HEK293 (cell line): ENCODE data around the gene PLXND1.
A peak's percentile ranks its signal among the peaks of the same experiment; 100 is the strongest.

Experiments
- CTCF ChIA-PET: fragments of 350-600 bp; formaldehyde crosslinking; extraction: SDS; loops from one replicate; lab custom pipeline; 2021; ENCODE audit warnings: antibody characterized with exemption; lab: Yijun Ruan, JAX
- POLR2A ChIA-PET: fragments of 300-600 bp; formaldehyde crosslinking; extraction: SDS; loops from one replicate; lab custom pipeline; 2020; ENCODE audit warnings: antibody characterized with exemption, inconsistent platforms; lab: Yijun Ruan, JAX
- H3K27ac ChIP-seq: fragments of 200-500 bp; sonication (Bioruptor generic); 2 replicates; pipeline ENCODE4 v1.5.1; 2014; ENCODE audit warnings: low read depth, low read length, control low read depth, inconsistent platforms; ENCODE audit errors: extremely low read depth
- H3K36me3 ChIP-seq, 2 experiments: fragments of 200-500 bp in 1 of 2; sonication (Bioruptor generic) in 1 of 2; 1 replicate in 1 of 2; 2 replicates in 1 of 2; pipeline ENCODE4 v1.5.1; 2014 to 2017; ENCODE audit warnings: inconsistent platforms in 2 of 2, low read length in 2 of 2; ENCODE audit not compliant: control insufficient read depth in 2 of 2, insufficient read depth in 1 of 2
- H3K4me1 ChIP-seq: fragments of 200-500 bp; sonication (Bioruptor generic); 2 replicates; pipeline ENCODE4 v1.5.1; 2014; ENCODE audit warnings: mild to moderate bottlenecking, low read length, inconsistent platforms; ENCODE audit not compliant: control insufficient read depth, insufficient read depth
- H3K4me3 ChIP-seq: 2 replicates; pipeline ENCODE4 v1.5.1; 2011; ENCODE audit warnings: low read depth, mild to moderate bottlenecking, control low read depth, low read length, moderate library complexity
- H3K9me3 ChIP-seq: fragments of 200-500 bp; sonication (Bioruptor generic); 2 replicates; pipeline ENCODE4 v1.5.1; 2014; ENCODE audit warnings: low read depth, low read length, inconsistent platforms; ENCODE audit not compliant: control insufficient read depth, insufficient read depth
- GFI1B ChIP-seq: fragments of 450-650 bp; formaldehyde crosslinking; IDR thresholded peaks from 2 replicates; pipeline ENCODE4 v1.5.1; 2016; ENCODE audit warnings: missing biosample characterization, missing genetic modification characterization
- GLI2 ChIP-seq: fragments of 450-650 bp; formaldehyde crosslinking; IDR thresholded peaks from 2 replicates; pipeline ENCODE4; 2017; ENCODE audit warnings: missing biosample characterization, missing genetic modification characterization, low read depth, borderline replicate concordance
- HOXD13 ChIP-seq: sonication (generic); formaldehyde crosslinking; IDR thresholded peaks from 2 replicates; pipeline ENCODE4 v1.8.0; 2022; ENCODE audit warnings: missing genetic modification reagents, borderline replicate concordance
- SP2 ChIP-seq: fragments of 450-650 bp; formaldehyde crosslinking; IDR thresholded peaks from 2 replicates; pipeline ENCODE4 v1.5.1; 2016; ENCODE audit warnings: missing biosample characterization, missing genetic modification characterization
- SP3 ChIP-seq: fragments of 450-650 bp; formaldehyde crosslinking; IDR thresholded peaks from 2 replicates; pipeline ENCODE4 v1.5.1; 2016; ENCODE audit warnings: missing biosample characterization, missing genetic modification characterization
- ZBTB21 ChIP-seq: fragments of 450-650 bp; formaldehyde crosslinking; IDR thresholded peaks from 2 replicates; pipeline ENCODE4 v1.5.1; 2017; ENCODE audit warnings: missing biosample characterization, missing genetic modification characterization
- ZBTB26 ChIP-seq: fragments of 450-650 bp; formaldehyde crosslinking; optimal IDR thresholded peaks from 2 replicates; pipeline ENCODE3; 2016; ENCODE audit warnings: missing biosample characterization, mild to moderate bottlenecking, missing genetic modification characterization
- ZFP3 ChIP-seq: fragments of 450-650 bp; formaldehyde crosslinking; IDR thresholded peaks from 2 replicates; pipeline ENCODE4 v1.5.1; 2016; ENCODE audit warnings: low read depth, missing biosample characterization, missing genetic modification characterization
- ZFP69B ChIP-seq: fragments of 450-650 bp; formaldehyde crosslinking; IDR thresholded peaks from 2 replicates; pipeline ENCODE4 v1.5.1; 2016; ENCODE audit warnings: missing biosample characterization, missing genetic modification characterization
- ZIC2 ChIP-seq: fragments of 450-650 bp; formaldehyde crosslinking; IDR thresholded peaks from 2 replicates; pipeline ENCODE4 v1.5.1; 2016; ENCODE audit warnings: missing biosample characterization, missing genetic modification characterization
- ZNF148 ChIP-seq: fragments of 450-650 bp; formaldehyde crosslinking; IDR thresholded peaks from 2 replicates; pipeline ENCODE4 v1.5.0; 2017; ENCODE audit warnings: missing biosample characterization, missing genetic modification characterization, borderline replicate concordance
- ZNF157 ChIP-seq: fragments of 450-650 bp; formaldehyde crosslinking; IDR thresholded peaks from 2 replicates; pipeline ENCODE4 v1.5.1; 2016; ENCODE audit warnings: missing biosample characterization, missing genetic modification characterization
- ZNF362 ChIP-seq: fragments of 450-650 bp; formaldehyde crosslinking; IDR thresholded peaks from 2 replicates; pipeline ENCODE4 v1.5.1; 2016; ENCODE audit warnings: missing biosample characterization, missing genetic modification characterization
- ZNF426 ChIP-seq: fragments of 450-650 bp; formaldehyde crosslinking; IDR thresholded peaks from 2 replicates; pipeline ENCODE4 v1.5.1; 2017; ENCODE audit warnings: missing biosample characterization, missing genetic modification characterization, mild to moderate bottlenecking, inconsistent platforms, moderate library complexity
- ZNF433 ChIP-seq: fragments of 450-650 bp; formaldehyde crosslinking; IDR thresholded peaks from 2 replicates; pipeline ENCODE4 v1.5.1; 2016; ENCODE audit warnings: missing biosample characterization, missing genetic modification characterization, low read depth
- ZNF48 ChIP-seq: fragments of 450-650 bp; formaldehyde crosslinking; IDR thresholded peaks from 2 replicates; pipeline ENCODE4 v1.5.1; 2016; ENCODE audit warnings: missing biosample characterization, missing genetic modification characterization
- ZNF521 ChIP-seq: fragments of 450-650 bp; formaldehyde crosslinking; IDR thresholded peaks from 2 replicates; pipeline ENCODE4 v1.5.1; 2017; ENCODE audit warnings: missing biosample characterization, mild to moderate bottlenecking, missing genetic modification characterization
- ZNF600 ChIP-seq: fragments of 450-650 bp; formaldehyde crosslinking; IDR thresholded peaks from 2 replicates; pipeline ENCODE4 v1.5.1; 2016; ENCODE audit warnings: missing biosample characterization, missing genetic modification characterization
- ZNF623 ChIP-seq: fragments of 450-650 bp; formaldehyde crosslinking; IDR thresholded peaks from 2 replicates; pipeline ENCODE4 v1.5.1; 2016; ENCODE audit warnings: missing biosample characterization, missing genetic modification characterization

The PLXND1 gene

GRCh38 chr3:129593595-129594339 lies 12.7 kb downstream of the PLXND1 start (continued):
- TF ChIP-seq ZNF148: no peak
- TF ChIP-seq ZBTB21 (tag by site-specific recombination): 0 out of 2 replicates have a peak, but pooled peaks have one; percentile 18

GRCh38 chr3:129593230-129593594 lies 13.3 kb downstream of the PLXND1 start:
- H3K4me3 ChIP-seq: no peak overlapping the region
- no peaks in the 10 kb centered on the region for H3K9me3 ChIP-seq
- ChIA-PET POLR2A (no interaction called here), CTCF (interaction anchor here (0.8 kb wide), 1 partner anchor 210 kb away, joined by 3 read pairs; no protein-coding TSS in a partner anchor)
- H3K4me1 ChIP-seq: peaks cover 4% of the 10 kb centered on the region; the same call in 1 of the 2 replicates
- no peaks in the 10 kb centered on the region for H3K36me3 ChIP-seq
- TF ChIP-seq GLI2 (tag by site-specific recombination) (no peak), ZNF600 (tag by site-specific recombination) (0 out of 2 replicates have a peak, but pooled peaks have one; percentile 37), ZNF48 (tag by site-specific recombination) (no peak), ZNF521 (tag by site-specific recombination) (no peak)
- no peak overlapping the region for H3K27ac ChIP-seq

GRCh38 chr3:129592381-129593131 lies 13.9 kb downstream of the PLXND1 start:
- TF ChIP-seq ZNF157 (tag by site-specific recombination): no peak
- TF ChIP-seq ZNF426 (tag by site-specific recombination): no peak
- TF ChIP-seq ZNF623: no peak
- no peak for TF ChIP-seq ZIC2
- no peak for TF ChIP-seq SP2 (tag by site-specific recombination)
- no peak for TF ChIP-seq ZNF433 (tag by site-specific recombination)
- TF ChIP-seq ZFP3: no peak
- TF ChIP-seq ZNF362 (tag by site-specific recombination): no peak
- no peak for TF ChIP-seq SP3
- no peak for TF ChIP-seq ZBTB21 (tag by site-specific recombination)
- no peak for TF ChIP-seq GFI1B
- TF ChIP-seq ZBTB26 (tag by site-specific recombination): no peak
- TF ChIP-seq HOXD13 (CRISPR knock-in tag): no peak
- TF ChIP-seq ZFP69B (tag by site-specific recombination): no peak
- TF ChIP-seq, all 188 proteins: peak for 0
- ChIA-PET CTCF (interaction anchor here (0.8 kb wide), 1 partner anchor 209 kb away, joined by 3 read pairs; no protein-coding TSS in a partner anchor), POLR2A (no interaction called here)
- H3K4me3 ChIP-seq: no peak overlapping the region
- no peaks in the 10 kb centered on the region for H3K9me3 ChIP-seq
- H3K27ac ChIP-seq: no peak overlapping the region
- no peaks in the 10 kb centered on the region for H3K36me3 ChIP-seq
- H3K4me1 ChIP-seq: peaks cover 4% of the 10 kb centered on the region; the same call in 1 of the 2 replicates
